Endothelial cell of umbilical vein (primary cell): ENCODE measurements around the gene PBX2. TPM values are rescaled to one million over a fixed set of nuclear protein-coding genes. Genes with fewer than 3 reads are reported as not detected.
A peak's percentile ranks its signal among the peaks of the same experiment; 100 is the strongest.

ENCODE experiments used
- BruUV-seq: library from RNA; stranded (reverse); fragments of 400-500 nt; replicated peaks from 2 replicates; lab custom pipeline; 2021; lab: Mats Ljungman, UMichigan
- CTCF ChIA-PET: fragments of 300-600, 350-600 bp; sonication (Branson Sonifier 250); formaldehyde crosslinking; loops from one replicate; lab custom pipeline; 2021; ENCODE audit warnings: antibody characterized with exemption, inconsistent platforms; lab: Charles Lee
- POLR2A ChIA-PET: fragments of 300-600, 350-600 bp; sonication (Branson Sonifier 250); formaldehyde crosslinking; loops from one replicate; lab custom pipeline; 2021; ENCODE audit warnings: antibody characterized with exemption, inconsistent platforms; lab: Charles Lee
- DNase-seq: peaks from one replicate; pipeline ENCODE4 v3.0.0-alpha.2; 2011; ENCODE audit warnings: low read depth, low spot score
- FAIRE-seq: peaks from 2 replicates; lab custom pipeline; 2011; peaks lifted over from hg19 to GRCh38; lab: Jason Lieb, UNC
- H2AFZ ChIP-seq: 2 replicates; pipeline ENCODE4 v1.6.0; 2012; ENCODE audit warnings: low read depth, low read length, control low read depth, inconsistent platforms
- H3K27ac ChIP-seq: 2 replicates; pipeline ENCODE4 v1.5.1; 2011; ENCODE audit warnings: low read depth, mild to moderate bottlenecking, control low read depth, low read length, moderate library complexity; ENCODE audit not compliant: insufficient read depth
- H3K27me3 ChIP-seq, 2 experiments: 2 replicates each; pipeline versions ENCODE4 v1.6.0 to v1.6.1; 2011; ENCODE audit warnings: low read length in 2 of 2, mixed read lengths in 1 of 2; ENCODE audit not compliant: control insufficient read depth in 2 of 2, insufficient read depth in 2 of 2
- H3K36me3 ChIP-seq, 2 experiments: 2 replicates in 1 of 2; 3 replicates in 1 of 2; pipeline ENCODE4 v1.5.1; 2011; ENCODE audit warnings: low read length in 2 of 2, mild to moderate bottlenecking in 1 of 2, moderate library complexity in 1 of 2; ENCODE audit not compliant: control insufficient read depth in 2 of 2, insufficient read depth in 2 of 2; ENCODE audit errors: extremely low read depth in 1 of 2
- H3K4me1 ChIP-seq: 3 replicates; pipeline ENCODE4 v1.5.1; 2011; ENCODE audit warnings: mild to moderate bottlenecking, low read length; ENCODE audit not compliant: control insufficient read depth, insufficient read depth; ENCODE audit errors: extremely low read depth
- H3K4me2 ChIP-seq: 2 replicates; pipeline ENCODE4 v1.6.1; 2011; ENCODE audit warnings: low read length, control low read depth, mixed read lengths; ENCODE audit not compliant: insufficient read depth
- H3K4me3 ChIP-seq, 3 experiments: fragments of 200-600 bp in 1 of 3; sonication (generic), shearing (Covaris generic) in 1 of 3; replicated peaks in 1 of 3; 2 replicates each; pipeline ENCODE4 v1.5.1; 2011 to 2016; ENCODE audit warnings: control low read depth in 3 of 3, low read length in 3 of 3, mild to moderate bottlenecking in 2 of 3, inconsistent platforms in 1 of 3, low read depth in 1 of 3, moderate library complexity in 1 of 3; ENCODE audit not compliant: insufficient read depth in 1 of 3
- H3K79me2 ChIP-seq: 2 replicates; pipeline ENCODE4 v1.6.0; 2012; ENCODE audit warnings: low read length, inconsistent platforms; ENCODE audit not compliant: control insufficient read depth, insufficient read depth
- H3K9ac ChIP-seq: replicated peaks from 2 replicates; pipeline ENCODE3; 2011; ENCODE audit warnings: low read length, control low read depth; ENCODE audit not compliant: insufficient read depth; ENCODE audit errors: extremely low read depth
- H3K9me1 ChIP-seq: replicated peaks from 3 replicates; pipeline ENCODE4 v1.6.0; 2011; ENCODE audit warnings: mild to moderate bottlenecking, low read length; ENCODE audit not compliant: control insufficient read depth, insufficient read depth; ENCODE audit errors: extremely low read depth
- H3K9me3 ChIP-seq: replicated peaks from 2 replicates; pipeline ENCODE4 v1.5.1; 2012; ENCODE audit warnings: low read length, inconsistent platforms; ENCODE audit not compliant: control insufficient read depth, insufficient read depth
- H4K20me1 ChIP-seq: replicated peaks from 2 replicates; pipeline ENCODE3; 2011; ENCODE audit warnings: mild to moderate bottlenecking, low read length; ENCODE audit not compliant: control insufficient read depth, insufficient read depth; ENCODE audit errors: extremely low read depth
- CTCF ChIP-seq, 2 donors: IDR thresholded peaks; 1 replicate in 1 of 2; 2 replicates in 1 of 2; pipeline ENCODE4 v1.5.1; 2011; ENCODE audit warnings: low read length in 2 of 2, mild to moderate bottlenecking in 2 of 2, moderate library complexity in 2 of 2, control low read depth in 1 of 2, inconsistent platforms in 1 of 2, low read depth in 1 of 2; ENCODE audit not compliant: insufficient read depth in 1 of 2; ENCODE audit errors: extremely low read depth in 1 of 2
- EZH2 ChIP-seq: IDR thresholded peaks from 2 replicates; pipeline ENCODE4 v1.6.1; 2012; ENCODE audit warnings: borderline replicate concordance, low read depth, mild to moderate bottlenecking, moderate library complexity, low read length, inconsistent platforms; ENCODE audit not compliant: severe bottlenecking
- FOS ChIP-seq: IDR thresholded peaks from 2 replicates; pipeline ENCODE4 v1.6.1; 2011; ENCODE audit warnings: mild to moderate bottlenecking, low read length, moderate library complexity, borderline replicate concordance; ENCODE audit not compliant: insufficient read depth
- GATA2 ChIP-seq: IDR thresholded peaks from 2 replicates; pipeline ENCODE4 v1.7.0; 2011; ENCODE audit warnings: low read depth, mild to moderate bottlenecking, moderate library complexity, mixed read lengths, low read length; ENCODE audit not compliant: insufficient read length, insufficient read depth
- JUN ChIP-seq: IDR thresholded peaks from 2 replicates; pipeline ENCODE4 v1.6.1; 2011; ENCODE audit warnings: borderline replicate concordance, low read depth; ENCODE audit not compliant: insufficient read length, insufficient read depth
- MAX ChIP-seq: IDR thresholded peaks from 2 replicates; pipeline ENCODE4 v1.6.1; 2011; ENCODE audit not compliant: insufficient read depth, insufficient read length
- MYC ChIP-seq: IDR thresholded peaks from one replicate; pipeline ENCODE4 v1.6.1; 2011; ENCODE audit warnings: mild to moderate bottlenecking, low read depth, low read length
- POLR2A ChIP-seq: IDR thresholded peaks from 2 replicates; pipeline ENCODE4 v1.6.1; 2012; ENCODE audit warnings: low read depth, mild to moderate bottlenecking, control low read depth, low read length
- POLR2AphosphoS5 ChIP-seq: IDR thresholded peaks from 2 replicates; pipeline ENCODE4 v1.6.1; 2012; ENCODE audit warnings: low read depth, mild to moderate bottlenecking, control low read depth, low read length, moderate library complexity; ENCODE audit not compliant: insufficient read depth
- dilution Hi-C: fragments of 300-500 bp; cut with MboI; formaldehyde crosslinking; loops from one replicate; pipeline ENCODE4 v1.15.0; 2019; ENCODE audit warnings: low sequenced_read_pairs; ENCODE audit not compliant: extremely low pct_ligation_motif_present
- intact Hi-C: fragments of 100-400 bp; cut with micrococcal nuclease; formaldehyde crosslinking; loops from one replicate; pipeline ENCODE4 v1.10.0; 2022
- polyA plus RNA-seq, 4 experiments: library from polyadenylated mRNA; depleted of rRNA in 3 of 4; stranded (reverse) in 3 of 4; unstranded in 1 of 4; fragments of >200 nt; gene quantifications; 2 replicates each; pipeline versions ENCODE4 v1.2.1 to v1.2.3, GENCODE V29; 2011 to 2012; ENCODE audit warnings: missing spikeins in 1 of 4
- total RNA-seq: library from RNA; stranded (reverse); gene quantifications from 2 replicates; pipeline ENCODE4 v1.2.3, GENCODE V29; 2021

PBX2 gene
- total and polyA plus RNA-seq, 2 donors (not counting 3 experiments of a cell fraction or from before 2014, with no cell fraction given) = 82.3 to 100 TPM

GRCh38 chr6:32148289-32149091 is 41.5 kb downstream of the PBX2 start:
- peak; percentile 84 for FAIRE-seq
- TF ChIP-seq FOS (no peak), EZH2 (peak; percentile 40), GATA2 (no peak), JUN (no peak), POLR2A (no peak), MAX (no peak), CTCF (IDR thresholded peaks at IDR 0.05; ENCODE audit: extremely low read depth in 1 of 2, insufficient read depth in 1 of 2, low read depth in 1 of 2, low read length in 2 of 2) (peak; percentile 37 to 40), POLR2AphosphoS5 (no peak), MYC (no peak)
- ChIA-PET POLR2A (interaction anchor here (0.5 to 0.8 kb wide), 2 partner anchors 18 to 48 kb away, joined by 4 to 5 read pairs; no protein-coding TSS in a partner anchor), CTCF (interaction anchor here (0.7 to 2.8 kb wide), 11 partner anchors 8 to 637 kb away, joined by 3 to 12 read pairs (median 4); partner anchors contain the start of genes AGPAT1, ATF6B and FKBPL)
- no TSS peak for BruUV-seq
- H3K4me1 ChIP-seq = peaks cover 16% of the 10 kb centered on the region
- no peaks in the 10 kb centered on the region for H3K9me3 ChIP-seq
- no peaks in the 10 kb centered on the region for H3K79me2 ChIP-seq
- H3K9me1 ChIP-seq = no peaks in the 10 kb centered on the region
- peak overlapping the region; percentile 92 for H2AFZ ChIP-seq
- no peaks in the 10 kb centered on the region for H3K36me3 ChIP-seq
- no peaks in the 10 kb centered on the region for H4K20me1 ChIP-seq
- H3K4me3 ChIP-seq = peak overlapping the region; percentile 11 to 53 (median 30)
- peak overlapping the region; percentile 59 for H3K4me2 ChIP-seq
- peaks cover 24 to 27% of the 10 kb centered on the region in 2 experiments for H3K27me3 ChIP-seq
- dilution Hi-C loops (no loop called here), intact Hi-C loops (loop anchor here (1.0 kb wide), 1 partner anchor 47 kb away; no protein-coding TSS in a partner anchor)
- H3K9ac ChIP-seq = no peak overlapping the region
- peak; percentile 66 for DNase-seq
- H3K27ac ChIP-seq = no peak overlapping the region
